H9 (cell line): ENCODE results near the gene METTL18. TPM values are rescaled to one million over a fixed set of nuclear protein-coding genes. Genes with fewer than 3 reads are reported as not detected.

ENCODE experiments used
- DNase-seq: peaks from one replicate; pipeline ENCODE4 v3.0.0-alpha.2; 2017
- H2AFZ ChIP-seq: one replicate; pipeline ENCODE4 v1.6.1; 2013; ENCODE audit warnings: mild to moderate bottlenecking, low read length, control low read depth, moderate library complexity
- H2AK5ac ChIP-seq: 2 replicates; pipeline ENCODE4 v1.6.1; 2013; ENCODE audit warnings: low read length, control low read depth, mixed read lengths; ENCODE audit not compliant: insufficient read length
- H2BK120ac ChIP-seq: one replicate; pipeline ENCODE4 v1.6.1; 2013; ENCODE audit warnings: low read depth, mild to moderate bottlenecking, low read length, control low read depth, inconsistent platforms; ENCODE audit not compliant: poor library complexity, severe bottlenecking
- H2BK12ac ChIP-seq: 2 replicates; pipeline ENCODE4 v1.6.1; 2013; ENCODE audit warnings: low read length, control low read depth, mixed read lengths, low read depth; ENCODE audit not compliant: insufficient read length
- H2BK15ac ChIP-seq: 2 replicates; pipeline ENCODE4 v1.6.1; 2013; ENCODE audit warnings: low read depth, low read length, control low read depth
- H2BK20ac ChIP-seq: one replicate; pipeline ENCODE4 v1.6.1; 2013; ENCODE audit warnings: low read depth, mild to moderate bottlenecking, low read length, control low read depth, inconsistent platforms; ENCODE audit not compliant: poor library complexity, severe bottlenecking
- H2BK5ac ChIP-seq: 2 replicates; pipeline ENCODE4 v1.6.1; 2013; ENCODE audit warnings: low read length, control low read depth, mixed read lengths; ENCODE audit not compliant: insufficient read length
- H3K14ac ChIP-seq: 2 replicates; pipeline ENCODE4 v1.6.1; 2013; ENCODE audit warnings: low read length, control low read depth; ENCODE audit not compliant: insufficient read depth
- H3K18ac ChIP-seq: 2 replicates; pipeline ENCODE4 v1.6.1; 2013; ENCODE audit warnings: low read depth, mild to moderate bottlenecking, mixed read lengths, low read length, control low read depth; ENCODE audit not compliant: insufficient read length
- H3K23ac ChIP-seq: 2 replicates; pipeline ENCODE4 v1.6.1; 2013; ENCODE audit warnings: low read length, control low read depth, mixed read lengths, low read depth; ENCODE audit not compliant: insufficient read length
- H3K23me2 ChIP-seq: 2 replicates; pipeline ENCODE4 v1.6.1; 2013; ENCODE audit warnings: low read depth, mild to moderate bottlenecking, mixed read lengths, low read length, control low read depth; ENCODE audit not compliant: insufficient read length, poor library complexity, severe bottlenecking
- H3K27ac ChIP-seq: 2 replicates; pipeline ENCODE4 v1.5.1; 2013; ENCODE audit warnings: low read length, control low read depth, mixed read lengths, low read depth; ENCODE audit not compliant: insufficient read length
- H3K27me3 ChIP-seq: 2 replicates; pipeline ENCODE4 v1.6.1; 2013; ENCODE audit warnings: low read length, control low read depth, inconsistent platforms; ENCODE audit not compliant: insufficient read depth
- H3K4ac ChIP-seq: 2 replicates; pipeline ENCODE4 v1.6.1; 2013; ENCODE audit warnings: low read depth, mild to moderate bottlenecking, control low read depth, inconsistent platforms, low read length, moderate library complexity
- H3K4me1 ChIP-seq: 2 replicates; pipeline ENCODE4 v1.6.1; 2013; ENCODE audit warnings: low read length, control low read depth, inconsistent platforms; ENCODE audit not compliant: insufficient read depth
- H3K4me2 ChIP-seq: 2 replicates; pipeline ENCODE4 v1.6.1; 2013; ENCODE audit warnings: low read length, control low read depth, mixed read lengths; ENCODE audit not compliant: insufficient read length, insufficient read depth
- H3K56ac ChIP-seq: 2 replicates; pipeline ENCODE4 v1.6.1; 2013; ENCODE audit warnings: low read depth, mild to moderate bottlenecking, mixed read lengths, low read length, control low read depth; ENCODE audit not compliant: insufficient read length
- H3K79me1 ChIP-seq: 2 replicates; pipeline ENCODE4 v1.6.1; 2013; ENCODE audit warnings: low read depth, mild to moderate bottlenecking, moderate library complexity, low read length, control low read depth, inconsistent platforms; ENCODE audit not compliant: insufficient read depth, poor library complexity, severe bottlenecking
- H3K79me2 ChIP-seq: 2 replicates; pipeline ENCODE4 v1.6.1; 2013; ENCODE audit warnings: low read length, control low read depth, inconsistent platforms; ENCODE audit not compliant: insufficient read depth
- H3K9ac ChIP-seq: 2 replicates; pipeline ENCODE4 v1.6.1; 2013; ENCODE audit warnings: low read length, control low read depth, mixed read lengths; ENCODE audit not compliant: insufficient read length; ENCODE audit errors: extremely low read depth
- H3K9me3 ChIP-seq: one replicate; pipeline ENCODE4 v1.6.1; 2013; ENCODE audit warnings: low read depth, low read length, inconsistent platforms; ENCODE audit not compliant: control insufficient read depth
- H3T11ph ChIP-seq: one replicate; pipeline ENCODE4 v1.6.1; 2013; ENCODE audit warnings: mild to moderate bottlenecking, low read length, control low read depth, inconsistent platforms
- H4K20me1 ChIP-seq: one replicate; pipeline ENCODE4 v1.6.1; 2013; ENCODE audit not compliant: control insufficient read depth, insufficient read length, insufficient read depth
- H4K5ac ChIP-seq: 2 replicates; pipeline ENCODE4 v1.6.1; 2013; ENCODE audit warnings: low read depth, mild to moderate bottlenecking, mixed read lengths, low read length, control low read depth; ENCODE audit not compliant: insufficient read length
- H4K8ac ChIP-seq: replicated peaks from 2 replicates; pipeline ENCODE4 v1.6.1; 2013; ENCODE audit warnings: low read length, control low read depth, mixed read lengths, low read depth; ENCODE audit not compliant: insufficient read length
- H4K91ac ChIP-seq: 2 replicates; pipeline ENCODE4 v1.6.1; 2013; ENCODE audit warnings: low read depth, mild to moderate bottlenecking, moderate library complexity, mixed read lengths, low read length, control low read depth; ENCODE audit not compliant: insufficient read length
- H3K27ac Mint-ChIP-seq, 3 experiments: 2 replicates in 2 of 3; 3 replicates in 1 of 3; pipeline ENCODE4 v1.8.0; 2020 to 2021; ENCODE audit warnings: mixed read lengths in 3 of 3, mild to moderate bottlenecking in 1 of 3, moderate library complexity in 1 of 3
- H3K27me3 Mint-ChIP-seq: 2 replicates; pipeline ENCODE4 v1.8.0; 2021; ENCODE audit warnings: low read depth, mild to moderate bottlenecking, moderate library complexity, mixed read lengths
- H3K36me3 Mint-ChIP-seq, 3 experiments: 2 replicates in 2 of 3; 3 replicates in 1 of 3; pipeline ENCODE4 v1.8.0; 2020 to 2021; ENCODE audit warnings: low read depth in 3 of 3, mixed read lengths in 3 of 3; ENCODE audit not compliant: insufficient read depth in 1 of 3
- H3K4me1 Mint-ChIP-seq, 2 experiments: 2 replicates each; pipeline ENCODE4 v1.8.0; 2020; ENCODE audit warnings: mixed read lengths in 2 of 2
- H3K4me3 Mint-ChIP-seq, 2 experiments: 2 replicates in 1 of 2; 3 replicates in 1 of 2; pipeline ENCODE4 v1.8.0; 2020 to 2021; ENCODE audit warnings: mild to moderate bottlenecking in 2 of 2, mixed read lengths in 2 of 2, moderate library complexity in 1 of 2
- H3K9me3 Mint-ChIP-seq, 2 experiments: 2 replicates in 1 of 2; 3 replicates in 1 of 2; pipeline ENCODE4 v1.8.0; 2020; ENCODE audit warnings: mild to moderate bottlenecking in 2 of 2, mixed read lengths in 2 of 2, moderate library complexity in 1 of 2
- CTCF ChIP-seq: fragments of 200-600 bp; sonication (generic); conservative IDR thresholded peaks from 3 replicates; pipeline ENCODE4 v1.8.0; 2021; ENCODE audit warnings: antibody characterized with exemption, mild to moderate bottlenecking
- WGBS: extraction: QIAGEN DNeasy Blood & Tissue Kit; methylation state at CpG from one replicate; pipeline ENCODE4 v1.1.7; 2013; ENCODE audit warnings: missing lambda C conversion rate, low lambda C conversion rate, mixed read lengths; ENCODE audit not compliant: insufficient read length; ENCODE audit errors: extremely low coverage; 5-methylcytosine and 5-hydroxymethylcytosine counted together
- total RNA-seq: library from RNA; stranded (reverse); gene quantifications from 2 replicates; pipeline ENCODE4 v1.2.1, GENCODE V29; 2021

The METTL18 gene
- total RNA-seq, 1 experiment from 2014 or later: 8.7 TPM

- Histone ChIP-seq H3K79me1 (no peaks in the 10 kb centered on the region), H4K91ac (no peak overlapping the region), H3K9ac (no peak overlapping the region), H3K4me2 (no peak overlapping the region), H3K9me3 (no peaks in the 10 kb centered on the region), H3K79me2 (no peaks in the 10 kb centered on the region), H4K20me1 (no peaks in the 10 kb centered on the region), H3K23ac (no peak overlapping the region), H3K27me3 (no peaks in the 10 kb centered on the region), H4K5ac (no peak overlapping the region), H3K27ac (no peak overlapping the region), H3K4ac (no peak overlapping the region), H3K14ac (no peak overlapping the region), H3K4me1 (peaks cover 5% of the 10 kb centered on the region; the same call in 1 of the 2 replicates), H3K56ac (no peak overlapping the region), H4K8ac (no peak overlapping the region), H2AK5ac (no peak overlapping the region), H2AFZ (no peak overlapping the region), H3K18ac (no peak overlapping the region), H2BK15ac (no peak overlapping the region), H3K23me2 (no peaks in the 10 kb centered on the region), H2BK5ac (no peak overlapping the region), H2BK120ac (no peak overlapping the region), H3T11ph (no peak overlapping the region), H2BK20ac (no peak overlapping the region), H2BK12ac (no peak overlapping the region)
- H3K4me1 Mint-ChIP-seq: peaks cover 23 to 30% of the 10 kb centered on the region in 2 experiments
- no peak for DNase-seq
- no peak overlapping the region for H3K4me3 Mint-ChIP-seq
- no peak overlapping the region for H3K27ac Mint-ChIP-seq
- H3K27me3 Mint-ChIP-seq: no peaks in the 10 kb centered on the region; the same call in 1 of the 2 replicates
- 0 out of 7 replicates have a peak, but pooled peaks cover 0 to 1% (median 0%) of the 10 kb centered on the region in 3 experiments for H3K36me3 Mint-ChIP-seq
- TF ChIP-seq CTCF: no peak
- H3K9me3 Mint-ChIP-seq: no peaks in the 10 kb centered on the region
- WGBS: no CpG with 5 or more reads among the region's 3 CpGs
Measured at GRCh38 chr1:169782596-169782995, 12.1 kb downstream of the METTL18 start.
